Dendritic cell treated with granulocyte-macrophage colony-stimulating factor and Interleukin-4, amounts not matched to agents 40 ng/mL and 50 ng/mL, for 4 days (primary cell): ENCODE data around the gene AJAP1.

Experiments used
- H3K27ac Mint-ChIP-seq: one replicate; pipeline ENCODE4 v1.8.0; 2022; ENCODE audit warnings: mild to moderate bottlenecking, mixed read lengths
- H3K27me3 Mint-ChIP-seq: one replicate; pipeline ENCODE4 v1.8.0; 2022; ENCODE audit warnings: mild to moderate bottlenecking, mixed read lengths
- H3K36me3 Mint-ChIP-seq: one replicate; pipeline ENCODE4 v1.8.0; 2022; ENCODE audit warnings: low read depth, mixed read lengths
- H3K4me1 Mint-ChIP-seq: one replicate; pipeline ENCODE4 v1.8.0; 2022; ENCODE audit warnings: low read depth, mixed read lengths
- H3K4me3 Mint-ChIP-seq: one replicate; pipeline ENCODE4 v1.8.0; 2022; ENCODE audit warnings: mild to moderate bottlenecking, moderate library complexity, mixed read lengths
- H3K9me3 Mint-ChIP-seq: one replicate; pipeline ENCODE4 v1.8.0; 2022; ENCODE audit warnings: mixed read lengths
- intact Hi-C: fragments of 100-400 bp; cut with micrococcal nuclease; formaldehyde crosslinking; loops from one replicate; pipeline ENCODE4 v1.15.0; 2022

Gene AJAP1

DNA sequence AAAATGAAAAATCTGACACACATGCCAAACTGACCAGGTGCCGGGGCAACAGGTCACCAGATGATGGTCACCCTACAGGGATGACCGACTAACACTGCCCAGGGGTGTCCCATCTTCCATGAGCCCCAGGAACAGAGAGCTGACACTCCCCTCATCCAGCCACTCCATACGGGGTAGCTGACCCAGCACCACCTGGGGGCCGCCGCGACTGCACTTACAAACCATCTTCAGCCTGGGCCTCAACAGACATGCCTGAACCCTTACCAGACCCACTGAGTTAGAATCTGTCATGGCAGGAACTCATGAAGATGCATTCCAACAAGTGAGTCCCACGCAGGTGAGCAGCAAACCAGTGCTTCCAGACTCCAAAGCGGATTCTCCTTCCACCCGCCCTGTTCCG is 31.6 kb upstream of the AJAP1 start:
- Mint-ChIP-seq H3K27ac (no peak overlapping the region), H3K4me1 (no peaks in the 10 kb centered on the region), H3K9me3 (no peaks in the 10 kb centered on the region), H3K4me3 (no peak overlapping the region), H3K36me3 (no peaks in the 10 kb centered on the region), H3K27me3 (no peaks in the 10 kb centered on the region)
- intact Hi-C loops, result no loop called here

- no peak overlapping the region for H3K27ac Mint-ChIP-seq
- no peaks in the 10 kb centered on the region for H3K9me3 Mint-ChIP-seq
- intact Hi-C loops, result no loop called here
- no peaks in the 10 kb centered on the region for H3K36me3 Mint-ChIP-seq
- H3K27me3 Mint-ChIP-seq, result no peaks in the 10 kb centered on the region
- no peaks in the 10 kb centered on the region for H3K4me1 Mint-ChIP-seq
- H3K4me3 Mint-ChIP-seq, result no peak overlapping the region
Measured at GRCh38 chr1:4624141-4624715, 30.2 kb upstream of the AJAP1 start.

GRCh38 chr1:4624801-4625200 is 29.6 kb upstream of the AJAP1 start:
- Mint-ChIP-seq H3K4me1 (no peaks in the 10 kb centered on the region), H3K36me3 (no peaks in the 10 kb centered on the region), H3K4me3 (no peak overlapping the region), H3K27ac (no peak overlapping the region), H3K27me3 (no peaks in the 10 kb centered on the region), H3K9me3 (no peaks in the 10 kb centered on the region)
- intact Hi-C loops, result no loop called here

- intact Hi-C loops, result no loop called here
- H3K36me3 Mint-ChIP-seq, result no peaks in the 10 kb centered on the region
- H3K27me3 Mint-ChIP-seq, result no peaks in the 10 kb centered on the region
- H3K27ac Mint-ChIP-seq, result no peak overlapping the region
- no peaks in the 10 kb centered on the region for H3K4me1 Mint-ChIP-seq
- H3K9me3 Mint-ChIP-seq, result no peaks in the 10 kb centered on the region
- no peak overlapping the region for H3K4me3 Mint-ChIP-seq
Measured at GRCh38 chr1:4626061-4626460, 28.3 kb upstream of the AJAP1 start.

DNA sequence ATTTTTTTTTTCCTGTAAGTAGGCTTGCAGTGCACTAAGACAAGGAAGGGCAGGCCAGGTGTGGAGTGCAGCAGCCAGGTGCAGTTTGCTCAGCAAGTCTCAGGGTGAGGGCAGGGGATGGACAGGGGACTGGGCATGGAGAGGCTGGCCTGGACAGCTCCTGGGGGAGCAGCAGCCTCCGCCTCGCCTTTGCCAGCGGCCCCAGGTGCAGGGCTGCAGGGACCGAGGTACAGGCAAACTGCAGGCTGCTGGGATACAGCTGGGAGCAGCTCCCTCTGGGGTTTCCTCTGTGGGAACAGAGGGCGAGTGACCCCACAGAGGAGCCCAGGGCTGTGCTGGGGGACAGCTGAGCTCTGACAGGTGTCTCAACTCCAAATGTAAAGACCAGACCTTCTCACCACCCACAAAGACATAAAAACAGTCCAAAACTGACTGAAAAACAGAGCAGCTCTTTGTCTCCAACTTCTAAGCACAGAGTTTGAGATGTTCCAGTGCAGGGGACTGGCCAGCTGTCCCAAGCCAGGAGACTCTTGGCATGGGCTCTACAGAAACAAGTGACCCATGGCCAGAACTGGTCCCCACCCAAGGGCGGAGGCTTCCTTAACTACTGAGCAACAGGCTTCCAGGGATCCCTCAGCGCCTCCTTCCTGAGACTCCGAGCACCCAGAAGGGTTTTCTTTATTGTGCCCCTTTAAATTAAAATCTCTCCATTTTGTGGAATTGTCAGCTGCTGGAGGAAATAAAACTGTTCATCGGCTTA is 27.7 kb upstream of the AJAP1 start:
- no peak overlapping the region for H3K4me3 Mint-ChIP-seq
- H3K27ac Mint-ChIP-seq, result no peak overlapping the region
- no peaks in the 10 kb centered on the region for H3K9me3 Mint-ChIP-seq
- H3K27me3 Mint-ChIP-seq, result no peaks in the 10 kb centered on the region
- H3K4me1 Mint-ChIP-seq, result no peaks in the 10 kb centered on the region
- intact Hi-C loops, result no loop called here
- no peaks in the 10 kb centered on the region for H3K36me3 Mint-ChIP-seq

DNA sequence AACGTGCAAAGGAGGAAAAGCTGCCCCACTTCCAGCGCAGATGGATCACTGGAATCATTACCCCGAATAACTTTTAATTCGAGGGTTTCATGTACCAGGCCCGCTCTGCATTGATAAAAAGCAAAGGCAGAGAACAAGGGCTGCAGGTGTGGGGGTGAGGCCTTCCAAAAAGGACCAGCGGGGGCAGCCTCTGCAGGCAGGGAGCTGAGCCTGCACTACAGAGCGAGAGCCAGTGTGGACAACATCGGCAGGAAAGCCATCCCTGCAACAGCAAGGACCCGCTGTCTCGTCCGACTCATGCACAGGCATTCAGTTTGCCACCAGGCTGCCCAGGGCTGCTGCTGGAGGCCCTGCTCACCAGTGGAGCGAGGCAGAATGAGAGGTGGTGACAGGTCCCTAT is 27.1 kb upstream of the AJAP1 start:
- Mint-ChIP-seq H3K4me3 (no peak overlapping the region), H3K4me1 (no peaks in the 10 kb centered on the region), H3K27ac (no peak overlapping the region), H3K36me3 (no peaks in the 10 kb centered on the region), H3K27me3 (no peaks in the 10 kb centered on the region), H3K9me3 (no peaks in the 10 kb centered on the region)
- intact Hi-C loops, result no loop called here

- no peaks in the 10 kb centered on the region for H3K36me3 Mint-ChIP-seq
- H3K9me3 Mint-ChIP-seq, result no peaks in the 10 kb centered on the region
- H3K27me3 Mint-ChIP-seq, result no peaks in the 10 kb centered on the region
- H3K4me1 Mint-ChIP-seq, result no peaks in the 10 kb centered on the region
- H3K27ac Mint-ChIP-seq, result no peak overlapping the region
- intact Hi-C loops, result no loop called here
- no peak overlapping the region for H3K4me3 Mint-ChIP-seq
Measured at GRCh38 chr1:4628992-4629391, 25.4 kb upstream of the AJAP1 start.

GRCh38 chr1:4630561-4630960 is 23.8 kb upstream of the AJAP1 start:
- H3K4me3 Mint-ChIP-seq, result no peak overlapping the region
- no peaks in the 10 kb centered on the region for H3K4me1 Mint-ChIP-seq
- H3K36me3 Mint-ChIP-seq, result no peaks in the 10 kb centered on the region
- H3K9me3 Mint-ChIP-seq, result no peaks in the 10 kb centered on the region
- no peaks in the 10 kb centered on the region for H3K27me3 Mint-ChIP-seq
- H3K27ac Mint-ChIP-seq, result no peak overlapping the region
- intact Hi-C loops, result no loop called here

- intact Hi-C loops, result no loop called here
- Mint-ChIP-seq H3K9me3 (no peaks in the 10 kb centered on the region), H3K27ac (no peak overlapping the region), H3K27me3 (peaks cover 2% of the 10 kb centered on the region), H3K36me3 (no peaks in the 10 kb centered on the region), H3K4me1 (no peaks in the 10 kb centered on the region), H3K4me3 (no peak overlapping the region)
Measured at GRCh38 chr1:4631321-4631720, 23.1 kb upstream of the AJAP1 start.

DNA sequence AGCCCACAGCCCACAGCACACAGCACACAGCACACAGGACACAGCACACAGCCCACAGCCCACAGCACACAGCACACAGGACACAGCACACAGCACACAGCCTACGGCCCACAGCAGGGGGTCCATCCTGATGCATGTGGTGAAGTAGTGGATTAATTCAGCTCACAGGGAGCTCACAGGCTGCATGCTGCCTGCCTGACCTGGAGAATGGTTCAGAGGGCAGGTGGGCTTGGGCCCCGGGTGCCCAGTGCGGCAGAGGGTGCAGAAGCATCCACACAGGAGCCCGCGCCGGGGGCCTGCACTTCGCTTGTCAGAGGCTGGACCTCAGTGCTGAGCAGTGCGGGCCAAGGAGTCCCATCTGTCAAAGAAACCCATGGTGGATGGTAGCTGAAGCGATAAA is 21.1 kb upstream of the AJAP1 start:
- H3K27me3 Mint-ChIP-seq, result peaks cover 8% of the 10 kb centered on the region
- H3K9me3 Mint-ChIP-seq, result no peaks in the 10 kb centered on the region
- no peak overlapping the region for H3K27ac Mint-ChIP-seq
- H3K4me1 Mint-ChIP-seq, result peaks cover 8% of the 10 kb centered on the region
- H3K36me3 Mint-ChIP-seq, result no peaks in the 10 kb centered on the region
- no peak overlapping the region for H3K4me3 Mint-ChIP-seq
- intact Hi-C loops, result no loop called here

DNA sequence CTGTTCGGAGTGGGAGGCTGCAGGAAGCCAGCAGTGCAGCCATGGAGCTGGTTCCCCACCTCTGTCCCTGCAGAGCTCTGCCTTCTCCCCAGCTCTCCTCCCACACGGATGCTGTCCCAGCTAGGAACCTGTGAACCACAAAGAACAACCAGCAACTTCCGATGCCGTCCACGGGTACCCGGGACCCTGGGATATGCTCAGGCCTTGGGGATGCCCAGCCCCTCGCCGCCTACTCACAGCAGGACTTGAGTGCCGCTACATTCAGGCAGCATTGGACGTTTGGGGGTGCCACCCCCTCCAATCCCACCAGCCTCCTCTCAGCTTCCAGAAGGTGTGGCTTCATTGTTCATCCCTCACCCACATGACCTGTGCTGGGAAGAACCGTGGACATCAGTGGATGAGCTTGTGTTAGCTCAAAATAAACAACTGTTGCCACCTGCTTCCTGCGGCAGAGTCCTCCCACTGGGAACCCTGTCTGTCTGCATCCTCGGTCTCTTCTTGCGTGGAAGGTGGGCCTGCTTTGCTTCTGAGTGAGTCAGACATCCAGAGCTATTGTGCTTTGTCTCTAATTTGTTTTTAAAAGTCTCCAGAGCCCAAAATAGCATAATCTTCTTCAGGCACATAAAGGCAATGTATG is 20.1 kb upstream of the AJAP1 start:
- H3K36me3 Mint-ChIP-seq, result no peaks in the 10 kb centered on the region
- intact Hi-C loops, result no loop called here
- peaks cover 11% of the 10 kb centered on the region for H3K4me1 Mint-ChIP-seq
- peaks cover 10% of the 10 kb centered on the region for H3K27me3 Mint-ChIP-seq
- no peaks in the 10 kb centered on the region for H3K9me3 Mint-ChIP-seq
- no peak overlapping the region for H3K4me3 Mint-ChIP-seq
- H3K27ac Mint-ChIP-seq, result no peak overlapping the region

- Mint-ChIP-seq H3K9me3 (no peaks in the 10 kb centered on the region), H3K4me1 (peaks cover 11% of the 10 kb centered on the region), H3K27me3 (peaks cover 10% of the 10 kb centered on the region), H3K27ac (no peak overlapping the region), H3K4me3 (no peak overlapping the region), H3K36me3 (no peaks in the 10 kb centered on the region)
- intact Hi-C loops, result no loop called here
Measured at GRCh38 chr1:4634793-4635406, 19.5 kb upstream of the AJAP1 start.

DNA sequence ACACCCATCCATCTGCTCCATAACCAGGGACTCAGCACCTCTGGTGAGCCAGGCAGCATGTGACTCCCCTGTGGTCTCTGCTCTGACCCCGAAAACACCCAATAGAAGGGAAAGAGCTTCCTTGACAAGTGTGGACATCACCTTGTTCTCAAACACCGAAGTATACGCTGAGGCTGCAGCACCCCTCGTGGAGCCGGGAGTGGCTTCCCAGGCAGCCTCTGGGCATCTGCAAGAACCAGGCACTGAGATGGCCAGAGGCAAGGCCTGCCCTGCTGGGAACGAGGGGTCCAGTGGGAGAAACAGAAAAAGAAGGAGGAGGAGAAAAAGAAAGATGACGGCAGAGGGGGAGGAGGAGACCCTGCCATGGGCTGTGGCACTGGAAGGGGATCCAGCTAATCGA is 18.2 kb upstream of the AJAP1 start:
- Mint-ChIP-seq H3K4me1 (peaks cover 11% of the 10 kb centered on the region), H3K27me3 (peaks cover 10% of the 10 kb centered on the region), H3K36me3 (no peaks in the 10 kb centered on the region), H3K4me3 (no peak overlapping the region), H3K27ac (no peak overlapping the region), H3K9me3 (no peaks in the 10 kb centered on the region)
- intact Hi-C loops, result no loop called here

GRCh38 chr1:4636644-4637380 is 17.6 kb upstream of the AJAP1 start:
- H3K4me3 Mint-ChIP-seq, result no peak overlapping the region
- no peak overlapping the region for H3K27ac Mint-ChIP-seq
- H3K27me3 Mint-ChIP-seq, result peaks cover 12% of the 10 kb centered on the region
- peaks cover 11% of the 10 kb centered on the region for H3K4me1 Mint-ChIP-seq
- intact Hi-C loops, result no loop called here
- no peaks in the 10 kb centered on the region for H3K36me3 Mint-ChIP-seq
- H3K9me3 Mint-ChIP-seq, result no peaks in the 10 kb centered on the region
